ENCODE results near the gene KIRREL3. TPM values are rescaled to one million over a fixed set of nuclear protein-coding genes. Genes with fewer than 3 reads are reported as not detected.

KIRREL3 gene
- total and polyA plus RNA-seq, 9 donors, result 0.25 to 5.3 (median 0.48) TPM

- no peaks in the 10 kb centered on the region for H3K9me3 ChIP-seq
- H3K27me3 ChIP-seq, result no peaks in the 10 kb centered on the region
- H3K4me3 ChIP-seq, result no peak overlapping the region
- DNase-seq, result no peak
- TF ChIP-seq EP300 (IDR thresholded peaks at IDR 0.05), result no peak
- TF ChIP-seq CTCF (IDR thresholded peaks at IDR 0.05), result no peak
- no peak for TF ChIP-seq POLR2A (IDR thresholded peaks at IDR 0.05)
- WGBS, 3 donors, result 91 to 97% (median 96%) methylated on average over 3 of the region's 3 CpGs
- H3K36me3 ChIP-seq, result no peaks in the 10 kb centered on the region
- peaks cover 13% of the 10 kb centered on the region for H3K4me1 ChIP-seq (ENCODE audit: insufficient read depth)
- intact Hi-C loops (cut with DNase I), result no loop called here
- H3K27ac ChIP-seq, result peak overlapping the region in 1 of 2 donors; percentile 14
Measured at GRCh38 chr11:126405374-126405773, 595.2 kb downstream of the KIRREL3 start.

- TF ChIP-seq POLR2A (IDR thresholded peaks at IDR 0.05), result no peak
- no peak for DNase-seq
- no peak overlapping the region for H3K4me3 ChIP-seq
- intact Hi-C loops (cut with DNase I), result loop anchor here in 1 of 4 donors (5.0 kb wide), 1 partner anchor 1258 kb away; no protein-coding TSS in a partner anchor
- H3K9me3 ChIP-seq, result no peaks in the 10 kb centered on the region
- no peaks in the 10 kb centered on the region for H3K36me3 ChIP-seq
- peaks cover 13% of the 10 kb centered on the region for H3K4me1 ChIP-seq (ENCODE audit: insufficient read depth)
- peak overlapping the region in 1 of 2 donors; percentile 16 for H3K27ac ChIP-seq
- 80 to 82% (median 81%) methylated on average over 5 of the region's 5 CpGs for WGBS, 3 donors
- H3K27me3 ChIP-seq, result no peaks in the 10 kb centered on the region
Measured at GRCh38 chr11:126404367-126404766, 596.2 kb downstream of the KIRREL3 start.

GRCh38 chr11:126403658-126404057, 596.9 kb downstream of the KIRREL3 start:
- no peaks in the 10 kb centered on the region for H3K36me3 ChIP-seq
- H3K27ac ChIP-seq, result no peak overlapping the region
- intact Hi-C loops (cut with DNase I), result loop anchor here in 1 of 4 donors (5.0 kb wide), 1 partner anchor 1259 kb away; no protein-coding TSS in a partner anchor
- DNase-seq, result peak in 1 of 5 donors; percentile 40
- H3K4me3 ChIP-seq, result no peak overlapping the region
- TF ChIP-seq POLR2A (IDR thresholded peaks at IDR 0.05), result no peak
- no peaks in the 10 kb centered on the region for H3K9me3 ChIP-seq
- peaks cover 13% of the 10 kb centered on the region for H3K4me1 ChIP-seq (ENCODE audit: insufficient read depth)
- WGBS, 3 donors, result 74 to 78% (median 76%) methylated on average over 8 of the region's 8 CpGs
- H3K27me3 ChIP-seq, result no peaks in the 10 kb centered on the region

- peak in 3 of 5 donors; percentile 44 to 60 (median 58) for DNase-seq
- no peak overlapping the region for H3K4me3 ChIP-seq
- H3K36me3 ChIP-seq, result no peaks in the 10 kb centered on the region
- intact Hi-C loops (cut with DNase I), result loop anchor here in 1 of 4 donors (5.0 kb wide), 1 partner anchor 1259 kb away; no protein-coding TSS in a partner anchor
- H3K27ac ChIP-seq, result peak overlapping the region in 1 of 2 donors; percentile 46
- no peaks in the 10 kb centered on the region for H3K27me3 ChIP-seq
- no peaks in the 10 kb centered on the region for H3K9me3 ChIP-seq
- TF ChIP-seq EP300 (IDR thresholded peaks at IDR 0.05) (no peak), POLR2A (IDR thresholded peaks at IDR 0.05) (no peak)
- 78 to 82% (median 79%) methylated on average over 15 of the region's 15 CpGs for WGBS, 3 donors
- H3K4me1 ChIP-seq (ENCODE audit: insufficient read depth), result peaks cover 13% of the 10 kb centered on the region
Measured at GRCh38 chr11:126403022-126403581, 597.5 kb downstream of the KIRREL3 start.

DNA sequence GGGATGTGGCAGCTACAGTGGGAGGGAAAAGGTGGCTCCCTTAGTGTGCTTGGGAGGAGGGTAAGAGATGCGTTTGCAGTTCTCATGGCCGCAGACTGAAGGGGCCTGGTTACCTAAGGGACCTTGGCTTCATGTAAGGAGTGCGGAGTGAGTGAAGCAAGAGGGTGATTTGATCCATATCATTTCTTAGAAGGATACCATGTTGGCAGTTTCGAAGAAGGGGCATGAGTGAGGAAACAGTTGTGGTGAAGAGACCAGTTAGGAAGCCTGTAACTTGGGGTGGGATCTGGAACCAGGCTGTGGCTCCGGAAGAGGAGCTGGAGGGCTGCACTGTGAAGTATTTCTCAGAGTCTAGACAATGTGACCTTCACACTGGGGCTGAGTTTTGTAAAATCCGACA, 600.1 kb downstream of the KIRREL3 start:
- peak overlapping the region in 1 of 2 donors; percentile 51 for H3K27ac ChIP-seq
- intact Hi-C loops (cut with DNase I), result loop anchor here in 1 of 4 donors (5.0 kb wide), 1 partner anchor 1262 kb away; no protein-coding TSS in a partner anchor

More for the DNA sequence above, 600.1 kb downstream of the KIRREL3 start:
- TF ChIP-seq CTCF (IDR thresholded peaks at IDR 0.05) (no peak), EP300 (IDR thresholded peaks at IDR 0.05) (no peak)
- Histone ChIP-seq H3K27me3 (no peaks in the 10 kb centered on the region), H3K9me3 (no peaks in the 10 kb centered on the region), H3K4me1 (ENCODE audit: insufficient read depth) (peaks cover 28% of the 10 kb centered on the region), H3K4me3 (no peak overlapping the region), H3K36me3 (no peaks in the 10 kb centered on the region)
- WGBS, 3 donors, result 89 to 91% (median 90%) methylated on average over 6 of the region's 6 CpGs
- peak in 1 of 5 donors; percentile 8 for DNase-seq

Data from ovary (tissue), 9 donors.